Stimulated activated CD4-positive, alpha-beta T cell treated with anti-CD3 and anti-CD28 coated beads, Interleukin-15, amount 100 ng/mL, for 48 hours (primary cell): ENCODE data around the gene PTPRN2.

Experiments used
- DNase-seq, 2 donors: peaks; one replicate each; pipeline ENCODE4 v3.0.0-alpha.2; 2020; ENCODE audit warnings: low read depth in 2 of 2

PTPRN2 gene

DNA sequence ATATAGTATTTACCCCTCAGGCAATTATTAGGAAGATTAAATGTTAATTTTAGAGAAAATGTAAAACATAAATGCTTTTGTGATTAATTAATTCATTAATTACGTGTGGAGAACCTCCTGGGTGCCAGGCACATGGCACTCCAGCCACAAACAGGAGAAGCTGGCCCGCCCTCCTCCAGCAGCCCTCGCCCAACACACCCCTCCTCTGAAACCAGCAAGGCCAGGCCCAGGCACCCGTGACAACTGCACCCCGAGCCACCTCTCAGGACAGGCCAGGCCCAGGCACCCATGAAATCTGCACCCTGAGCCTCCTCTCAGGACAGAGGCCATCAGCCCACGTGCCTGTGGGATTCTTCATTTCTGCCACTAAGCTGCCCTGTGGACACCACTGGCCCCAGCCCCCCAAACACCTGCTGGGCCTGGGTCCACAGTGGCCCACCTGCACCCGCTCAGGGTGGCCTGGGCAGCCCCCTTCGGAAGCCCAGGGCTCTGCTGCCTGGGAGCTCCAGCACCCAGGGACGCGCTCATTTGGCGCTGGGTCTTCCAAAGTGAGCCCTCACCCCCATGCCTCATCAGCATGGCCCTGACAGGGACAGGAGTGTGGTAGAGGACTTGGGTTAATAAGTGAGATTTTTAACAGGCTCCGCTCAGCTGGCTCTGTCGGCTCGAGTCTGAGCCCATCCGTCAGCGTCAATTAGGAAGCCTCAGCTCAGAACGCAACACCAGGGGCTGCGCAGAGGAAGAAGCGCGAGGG is 768.7 kb downstream of the PTPRN2 start:
- DNase-seq, result no peak

DNA sequence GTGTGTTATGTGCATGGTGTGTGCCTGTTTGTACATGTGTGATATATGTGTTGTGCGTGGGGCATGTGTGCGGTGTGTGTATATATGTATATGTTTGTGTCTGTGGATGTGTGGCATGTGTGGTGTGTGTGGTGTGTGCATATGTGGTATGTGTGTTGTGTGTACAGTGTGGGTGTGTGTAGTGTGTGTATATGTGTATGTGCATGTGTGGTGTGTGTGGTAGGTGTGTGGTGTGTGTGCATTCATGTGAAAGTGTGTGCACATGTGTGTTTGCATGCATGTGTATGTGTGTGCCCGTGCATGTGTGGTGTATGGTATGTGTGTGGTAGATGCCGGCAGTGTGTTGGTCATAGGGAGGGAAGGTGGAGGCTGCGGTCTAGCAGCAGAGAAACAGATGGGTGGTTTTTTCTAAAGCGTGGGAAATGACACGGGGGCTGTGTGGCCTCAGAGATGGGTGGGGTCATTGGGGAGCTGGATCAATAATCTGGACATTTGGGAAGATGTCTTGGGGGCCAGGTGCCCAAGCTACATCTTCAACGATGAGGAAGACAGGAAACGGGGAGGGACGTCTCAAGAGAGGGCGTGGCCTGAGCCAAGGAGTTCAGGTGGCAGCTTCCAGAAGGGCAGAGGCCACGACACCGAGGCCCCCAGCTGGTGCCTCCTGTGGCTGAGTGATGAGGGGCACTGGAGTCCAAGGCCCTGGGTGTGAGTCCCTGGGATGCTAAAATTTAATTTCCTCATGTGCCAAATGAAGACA is 769.5 kb downstream of the PTPRN2 start:
- DNase-seq, result no peak

DNA sequence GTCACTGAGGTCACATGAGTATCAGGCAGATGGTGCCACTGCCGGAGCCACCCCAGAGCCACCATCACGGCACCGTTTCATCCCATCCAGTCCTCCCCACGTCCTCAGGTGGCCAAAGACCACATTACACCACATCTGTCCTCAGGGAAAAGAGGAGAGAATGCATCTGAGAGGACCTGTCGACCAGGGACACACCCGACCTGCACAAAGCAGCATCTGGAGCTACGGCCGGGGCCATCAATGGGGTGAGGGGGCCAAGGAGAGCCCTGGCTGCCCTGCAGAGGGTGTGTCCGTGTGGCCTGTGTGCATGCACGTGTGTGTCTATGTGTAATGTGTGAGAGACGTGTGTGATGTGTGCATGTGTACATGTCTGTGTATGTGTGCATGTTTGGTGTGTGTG is 770.2 kb downstream of the PTPRN2 start:
- no peak for DNase-seq

DNA sequence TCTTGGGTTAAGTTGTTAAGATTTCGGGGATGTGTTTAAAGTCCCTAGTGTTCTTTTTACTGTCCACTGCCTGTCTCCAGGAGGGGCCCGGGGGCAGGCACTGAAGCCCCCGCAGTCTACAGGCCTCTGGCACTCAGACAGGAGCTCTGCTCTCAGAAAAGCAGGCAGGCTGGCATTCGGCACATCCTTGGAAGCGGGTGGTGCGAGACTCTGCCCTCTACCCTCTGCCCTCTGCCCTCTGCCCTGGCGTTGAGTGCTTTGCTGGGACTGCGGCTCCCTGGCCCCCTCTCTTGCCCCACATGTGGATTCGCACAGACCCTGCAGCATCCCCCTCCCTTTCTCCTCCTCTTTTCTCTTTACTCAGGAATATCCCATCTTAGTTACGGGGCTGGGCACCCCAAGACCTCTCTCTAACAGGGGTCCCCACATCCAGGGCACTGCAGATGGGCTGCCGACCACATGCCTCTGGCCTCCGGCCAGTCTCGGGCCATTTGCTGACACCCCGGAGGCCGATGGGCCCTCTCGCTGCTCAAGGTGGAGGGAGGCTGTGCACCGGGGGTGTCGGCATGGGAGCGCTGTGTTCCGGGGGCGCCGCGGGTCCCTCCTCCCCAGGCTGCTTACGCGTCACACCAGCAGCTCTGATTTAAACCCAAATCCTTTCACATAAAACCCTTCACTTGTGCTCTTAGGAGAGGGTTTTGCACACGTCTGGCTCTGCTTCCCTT is 770.9 kb downstream of the PTPRN2 start:
- no peak for DNase-seq

DNA sequence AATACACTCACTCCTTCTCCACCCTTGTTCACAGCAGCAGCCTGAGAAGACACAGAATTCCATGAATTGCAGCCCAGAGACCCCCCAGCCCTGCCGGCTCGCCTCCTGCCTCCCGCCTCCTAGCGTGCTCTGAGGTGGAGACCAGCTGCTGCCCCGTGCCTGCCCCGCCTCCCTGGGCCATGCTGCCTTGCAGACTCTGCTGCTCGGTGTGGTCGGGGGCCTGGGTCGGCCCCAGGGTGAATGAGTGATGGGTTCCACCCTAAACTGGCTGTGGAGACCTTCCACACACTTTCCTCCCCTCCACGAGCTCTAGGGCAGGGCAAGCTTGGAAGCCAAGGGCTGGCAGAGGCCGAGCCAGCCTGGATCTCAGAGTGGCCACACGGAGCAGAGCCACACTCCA is 771.5 kb downstream of the PTPRN2 start:
- DNase-seq, result no peak

DNA sequence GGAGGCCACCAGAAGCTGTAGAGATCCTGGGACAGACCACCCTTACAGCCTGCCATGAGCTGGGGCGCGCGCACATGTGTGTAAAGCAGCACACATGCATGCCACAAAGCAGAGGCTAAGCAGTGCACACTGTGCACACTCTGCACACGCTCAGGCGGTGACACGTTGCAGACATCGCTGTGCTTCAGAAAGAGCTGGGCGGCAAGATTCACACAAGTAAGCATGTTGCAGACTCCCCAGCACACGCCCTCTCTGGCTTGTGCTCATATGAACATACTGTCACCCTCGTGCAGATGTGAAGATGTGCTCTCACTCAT is 772.0 kb downstream of the PTPRN2 start:
- no peak for DNase-seq

DNA sequence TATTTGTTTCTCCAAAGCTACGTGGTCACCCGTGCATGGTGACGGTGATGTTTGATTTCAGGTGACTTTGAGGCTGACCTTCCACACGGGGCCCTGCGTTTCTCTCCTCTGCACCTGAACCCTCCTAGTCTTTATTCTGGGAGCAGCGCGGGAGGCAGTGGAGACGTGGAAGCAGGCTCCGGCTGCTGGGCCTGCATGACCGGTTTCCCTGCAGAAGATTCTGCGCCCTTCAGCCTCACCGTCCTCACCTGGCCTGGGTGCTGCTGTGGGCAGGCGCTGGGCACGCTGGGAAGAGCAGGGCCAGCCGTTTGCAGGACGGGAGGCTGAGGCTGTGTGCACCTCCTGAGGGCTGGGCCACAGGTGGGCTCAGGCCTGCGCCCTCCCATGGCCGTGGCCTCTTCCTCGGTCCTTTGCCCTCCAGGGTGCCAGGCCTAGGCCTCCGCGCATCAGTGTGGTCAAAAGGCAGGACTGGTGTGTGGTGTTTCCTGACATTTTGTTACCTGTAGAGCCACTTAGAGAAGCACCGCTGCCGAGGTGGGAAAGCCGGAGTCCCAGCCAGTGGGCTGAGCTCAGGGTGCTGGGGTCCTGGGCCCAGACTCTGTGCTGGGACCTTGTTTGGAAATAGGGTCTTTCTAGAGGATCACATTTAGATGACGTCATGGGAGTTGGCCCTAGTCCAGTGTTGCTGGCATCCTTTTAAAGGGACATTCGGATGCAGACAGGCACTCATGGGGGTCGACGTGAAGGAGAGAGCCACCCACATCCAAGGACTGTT is 772.5 kb downstream of the PTPRN2 start:
- no peak for DNase-seq

DNA sequence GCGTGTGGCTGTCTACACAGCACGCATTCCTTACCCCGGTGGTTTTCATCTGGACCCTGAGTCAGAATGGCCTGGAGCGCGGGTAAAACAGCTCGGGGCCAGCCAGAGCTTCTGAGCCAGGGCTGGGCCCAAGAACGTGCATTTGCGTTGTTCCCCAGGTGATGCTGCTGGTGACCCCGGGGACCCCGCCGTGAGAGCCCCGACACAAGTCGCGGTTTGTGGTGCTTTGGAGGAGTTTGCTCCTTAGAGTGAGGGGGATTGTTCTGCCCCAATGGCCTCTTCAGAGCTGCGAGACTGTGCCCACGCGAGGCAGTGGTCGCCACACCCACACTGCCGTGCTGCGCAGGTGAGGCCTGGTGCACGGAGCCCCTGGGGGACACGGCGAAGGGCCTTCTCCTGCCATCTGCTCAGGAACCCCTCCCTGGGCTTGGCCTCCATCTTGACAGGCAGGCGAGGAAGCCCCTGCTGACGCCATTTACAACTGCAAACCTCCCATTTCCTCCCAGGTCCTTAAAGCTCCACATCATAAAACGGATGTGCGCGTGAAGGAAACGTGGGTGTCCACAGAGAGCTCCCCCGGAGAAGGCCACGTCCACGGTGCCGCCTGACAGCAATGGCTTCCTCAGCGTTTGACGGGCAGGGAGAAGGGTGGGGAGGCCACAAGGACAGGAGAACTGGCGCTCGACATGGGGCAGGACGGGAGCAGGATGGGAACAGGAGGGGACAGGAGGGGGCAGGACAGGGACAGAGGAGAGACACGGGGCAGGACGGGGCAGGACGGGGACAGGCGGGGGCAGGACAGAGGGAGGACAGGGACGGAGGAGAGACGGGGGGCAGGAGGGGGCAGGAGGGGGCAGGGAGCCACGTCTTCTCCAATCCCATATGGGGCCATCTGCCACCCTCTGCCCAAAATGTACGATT is 773.6 kb downstream of the PTPRN2 start:
- no peak for DNase-seq

DNA sequence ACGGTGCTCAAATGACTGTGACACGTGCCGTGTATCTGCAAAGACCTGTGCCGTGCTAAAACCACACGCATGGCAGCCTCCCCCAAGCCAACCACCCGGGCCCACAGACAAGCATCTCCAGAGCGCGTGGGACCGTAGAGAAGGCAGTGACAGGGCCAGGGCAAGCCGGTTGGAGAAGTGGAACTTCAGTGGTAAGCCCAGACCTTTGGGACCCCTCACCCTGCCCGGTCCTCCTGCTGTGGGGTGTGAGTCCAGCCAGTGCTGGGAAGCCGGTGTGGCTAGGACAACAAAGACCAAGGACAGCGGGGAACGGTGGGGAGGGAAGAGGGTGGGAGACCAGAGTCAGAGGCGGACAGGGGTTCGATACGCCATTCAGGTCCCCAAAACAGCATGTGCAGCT is 774.6 kb downstream of the PTPRN2 start:
- DNase-seq, result no peak

DNA sequence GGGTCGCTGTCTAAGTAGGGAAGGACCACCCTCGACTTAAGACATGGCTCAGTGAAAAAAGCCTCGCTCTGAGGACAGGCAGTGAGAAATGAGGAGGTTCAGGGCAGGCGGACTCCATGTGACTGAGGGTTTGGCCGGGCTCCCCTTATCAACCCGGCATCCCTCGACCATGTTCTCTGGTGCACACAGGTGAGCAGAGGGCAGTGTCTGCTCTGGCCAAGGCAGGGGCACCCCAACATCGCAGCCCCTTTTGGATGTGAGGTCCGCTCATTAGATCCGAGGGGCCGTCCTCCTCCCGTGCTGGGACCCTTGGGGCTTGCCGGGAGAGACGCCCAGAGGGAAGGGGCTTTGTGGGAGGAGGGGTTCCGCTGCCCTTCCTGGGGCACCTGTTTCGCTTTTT is 775.7 kb downstream of the PTPRN2 start:
- no peak for DNase-seq

DNA sequence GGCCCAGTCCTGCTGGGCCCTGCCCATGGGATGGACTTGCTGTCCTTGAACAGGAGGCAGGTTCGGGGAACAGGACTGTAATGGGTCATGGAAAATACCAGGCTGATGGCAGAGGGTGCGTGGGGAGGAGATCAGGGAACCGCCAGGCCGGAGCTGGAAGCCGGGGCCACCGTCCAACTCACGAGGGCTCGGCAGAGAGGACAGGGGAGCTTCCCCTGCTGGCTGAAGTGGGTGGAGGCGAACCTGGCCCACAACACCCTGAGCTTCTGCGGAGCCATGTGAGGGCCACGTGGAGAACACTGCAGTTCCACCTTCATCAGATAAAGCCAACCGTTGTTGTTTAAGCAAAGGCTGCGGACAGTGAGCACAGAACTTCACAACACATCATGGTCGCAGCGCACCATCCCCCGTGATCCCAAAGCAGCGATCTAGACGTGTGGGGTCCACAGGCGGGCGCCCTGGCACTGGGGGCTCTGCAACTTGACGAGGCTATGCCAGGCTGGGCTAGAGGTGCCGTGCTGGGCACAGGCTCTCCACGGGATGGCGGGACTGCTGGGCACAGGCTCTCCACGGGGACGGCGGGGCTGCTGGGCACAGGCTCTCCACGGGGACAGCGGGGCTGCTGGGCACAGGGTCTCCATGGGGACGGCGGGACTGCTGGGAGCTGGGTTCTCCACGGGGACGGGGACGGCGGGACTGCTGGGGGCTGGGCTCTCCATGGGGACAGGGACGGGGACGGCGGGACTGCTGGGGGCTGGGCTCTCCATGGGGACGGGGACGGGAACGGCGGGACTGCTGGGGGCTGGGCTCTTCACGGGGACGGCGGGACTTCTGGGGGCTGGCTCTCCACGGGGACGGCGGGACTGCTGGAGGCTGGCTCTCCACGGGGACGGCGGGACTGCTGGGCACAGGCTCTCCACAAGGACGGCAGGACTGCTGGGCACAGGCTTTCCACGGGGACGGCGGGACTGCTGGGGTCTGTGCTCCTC is 777.5 kb downstream of the PTPRN2 start:
- DNase-seq, result no peak

DNA sequence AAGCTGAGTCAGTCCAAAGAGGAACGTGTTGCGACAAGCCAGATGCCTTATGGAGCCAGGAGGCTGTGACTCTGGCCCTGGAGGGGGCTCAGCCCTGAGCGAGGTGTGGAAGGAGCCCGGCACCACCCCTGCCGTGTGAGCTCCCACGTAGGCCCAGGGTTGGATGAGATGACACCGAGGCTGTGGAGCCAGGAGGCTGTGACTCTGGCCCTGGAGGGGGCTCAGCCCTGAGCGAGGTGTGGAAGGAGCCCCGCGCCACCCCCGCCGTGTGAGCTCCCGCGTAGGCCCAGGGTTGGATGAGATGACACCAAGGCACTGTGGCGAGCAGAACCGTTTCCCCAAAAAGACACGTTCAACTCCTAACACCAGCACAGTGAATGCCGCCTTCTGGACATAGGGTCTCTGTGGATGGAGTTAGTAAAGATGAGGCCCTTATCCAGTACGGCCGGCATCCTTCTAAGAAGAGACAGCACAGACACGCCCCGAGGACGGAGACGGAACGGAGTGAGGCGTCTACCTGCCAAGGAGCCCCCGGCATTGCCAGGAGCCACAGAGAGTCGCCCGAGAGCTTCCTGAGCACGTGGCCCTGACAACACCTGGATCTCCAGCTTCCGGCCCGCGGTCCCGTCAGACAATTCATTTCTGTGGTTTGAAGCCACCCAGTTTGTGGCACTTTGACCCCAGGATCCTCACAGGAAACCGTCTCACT is 778.3 kb downstream of the PTPRN2 start:
- no peak for DNase-seq

DNA sequence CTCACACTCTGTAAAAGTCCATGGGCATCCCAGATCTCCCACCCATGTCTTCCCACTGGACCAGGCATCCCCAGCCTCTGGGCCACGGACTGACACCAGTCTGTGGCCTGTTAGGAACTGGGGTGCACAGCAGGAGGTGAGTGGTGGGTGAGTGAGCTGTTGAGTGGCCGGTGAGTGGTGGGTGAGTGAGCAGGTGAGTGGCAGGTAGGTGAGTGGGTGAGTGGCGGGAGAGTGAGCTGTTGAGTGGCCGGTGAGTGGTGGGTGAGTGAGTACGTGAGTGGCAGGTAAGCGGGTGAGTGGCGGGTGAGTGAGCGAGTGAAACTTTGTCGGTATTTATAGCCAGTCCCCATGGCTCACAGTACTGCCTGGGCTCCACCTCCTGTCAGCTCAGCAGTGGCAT is 779.6 kb downstream of the PTPRN2 start:
- DNase-seq, result no peak

DNA sequence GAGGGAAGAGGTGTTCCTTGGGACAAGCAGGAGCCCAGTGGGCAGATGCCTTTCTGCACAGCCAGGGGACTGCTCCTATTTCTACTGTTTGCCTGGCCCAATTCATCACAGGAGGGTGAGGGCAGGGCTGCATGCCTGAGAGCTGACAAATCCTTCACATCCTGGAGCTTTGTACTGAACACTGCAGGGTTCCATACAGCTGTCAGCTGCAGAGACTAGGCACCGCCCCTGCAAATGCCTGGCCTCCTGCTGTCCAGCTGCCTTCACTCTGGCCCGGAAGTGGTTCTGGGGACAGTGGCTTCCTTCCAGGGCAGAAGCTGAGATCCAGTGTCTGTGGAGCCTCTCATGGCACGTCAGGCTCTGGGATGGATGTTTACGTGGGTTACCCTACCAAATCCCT is 780.1 kb downstream of the PTPRN2 start:
- no peak for DNase-seq

DNA sequence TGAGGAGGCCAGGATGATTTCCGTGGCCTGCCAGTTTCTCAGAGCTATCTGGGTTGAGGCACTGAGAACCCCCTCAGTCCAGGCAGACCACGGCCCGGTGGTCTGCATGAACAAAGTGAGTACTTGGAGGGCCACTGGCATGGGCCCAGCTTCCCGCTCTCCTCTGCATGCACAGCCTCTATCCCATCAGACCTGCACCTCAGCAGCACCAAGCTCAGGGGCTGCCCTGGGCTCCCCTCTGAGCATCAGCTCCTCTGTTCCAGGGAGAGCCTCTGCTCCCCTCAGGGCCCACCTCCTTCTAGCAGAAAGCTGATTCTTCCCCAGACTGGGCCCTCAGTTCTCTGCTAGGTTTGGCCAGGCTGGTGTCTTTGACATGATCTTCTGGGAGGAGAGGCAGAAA is 780.9 kb downstream of the PTPRN2 start:
- no peak for DNase-seq

DNA sequence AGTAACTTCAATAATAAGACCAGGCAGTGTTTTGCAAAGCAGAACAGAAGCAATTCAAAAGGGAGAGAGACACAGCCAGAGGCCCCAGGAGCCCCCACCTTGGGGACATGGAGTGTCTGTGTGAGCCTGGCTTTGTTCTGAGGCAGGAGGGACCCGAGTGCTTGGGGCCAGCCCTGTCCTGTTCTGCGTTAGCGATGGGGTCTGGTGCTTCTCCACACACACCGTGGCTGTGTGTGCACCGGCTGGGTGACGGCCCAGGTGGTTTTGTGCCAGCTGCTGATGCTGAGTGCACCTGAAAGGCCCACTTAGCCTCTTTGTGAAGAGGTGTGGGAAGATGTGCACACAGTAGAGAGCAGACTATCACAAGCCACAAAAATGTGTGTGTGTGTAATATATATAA is 781.9 kb downstream of the PTPRN2 start:
- DNase-seq, result no peak

DNA sequence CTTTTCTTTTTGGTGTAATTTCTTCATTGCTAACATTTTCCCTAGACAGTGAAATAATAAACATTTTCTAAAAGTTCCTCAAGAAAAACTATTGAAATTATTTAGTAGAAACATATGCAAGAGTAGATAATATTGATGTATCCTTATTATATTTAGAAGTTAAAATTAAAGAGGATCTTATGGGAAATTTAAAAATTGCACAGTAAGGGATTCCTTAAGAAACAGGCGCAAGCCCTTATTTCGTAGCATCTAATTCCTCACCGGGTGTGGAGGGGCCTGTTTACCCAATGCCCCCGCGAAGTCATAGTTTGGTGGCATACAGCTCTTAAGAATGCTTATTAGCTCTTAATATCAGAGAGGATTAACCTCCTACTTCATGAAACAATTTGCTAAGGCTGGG is 783.7 kb downstream of the PTPRN2 start:
- no peak for DNase-seq

DNA sequence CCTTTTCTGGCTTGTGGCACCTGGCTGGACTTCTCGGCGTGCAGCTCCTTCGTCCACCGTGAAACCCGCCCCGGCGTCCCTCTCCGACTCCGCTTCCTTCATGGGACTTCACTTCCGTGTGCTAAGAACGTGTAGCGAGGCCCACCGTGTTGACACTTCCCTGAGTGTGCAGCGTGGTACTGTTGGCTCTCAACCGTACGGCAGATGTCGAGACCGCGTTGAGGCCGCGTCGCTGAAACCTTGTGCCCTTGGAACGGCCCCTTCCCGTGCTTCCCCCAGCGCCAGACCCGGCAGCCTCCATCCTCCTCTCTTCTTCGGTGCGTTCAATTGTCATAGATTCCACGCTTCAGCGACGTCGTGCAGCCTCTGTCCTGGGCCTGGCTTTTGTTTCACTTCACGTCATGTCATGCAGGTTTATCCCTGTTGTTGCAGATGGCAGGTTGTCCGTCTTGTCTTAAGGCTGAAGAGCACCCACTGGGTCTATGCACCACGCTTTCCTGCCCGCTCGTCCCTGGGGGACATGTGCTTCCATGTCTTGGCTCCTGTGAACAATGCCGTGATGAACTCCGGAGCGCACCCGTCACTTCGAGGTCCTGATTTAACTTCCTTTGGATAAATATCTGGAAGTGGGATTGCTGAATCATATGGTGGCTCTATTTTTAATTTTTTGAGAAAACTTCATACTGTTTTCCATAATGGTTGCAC is 785.5 kb downstream of the PTPRN2 start:
- no peak for DNase-seq

DNA sequence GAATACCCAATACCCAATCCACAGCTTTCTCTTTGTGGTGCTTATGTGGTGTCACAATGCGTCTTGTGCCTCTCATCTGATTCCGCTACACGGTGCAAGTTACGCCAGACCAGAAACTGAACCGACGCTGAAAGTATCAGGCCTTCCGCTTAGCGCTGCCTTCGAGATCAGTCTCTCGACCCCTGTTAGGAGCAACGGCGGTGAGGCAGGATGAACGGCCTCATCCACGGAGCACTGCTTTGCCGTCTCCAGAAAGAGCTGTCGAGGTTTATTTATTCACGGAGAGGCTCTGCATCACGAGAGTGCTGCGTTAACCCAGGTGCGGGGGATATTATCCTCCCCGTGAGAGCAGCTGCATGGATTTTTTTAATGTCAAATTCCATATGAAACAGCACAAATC is 786.5 kb downstream of the PTPRN2 start:
- no peak for DNase-seq
